ENCODE results near the gene RTN4RL1.

The RTN4RL1 gene

GRCh38 chr17:1908699-1909309, 116.3 kb downstream of the RTN4RL1 start:
- Histone ChIP-seq H3K36me3 (ENCODE audit: control insufficient read depth in 2 of 2, insufficient read depth in 1 of 2, low read length in 2 of 2) (no peaks in the 10 kb centered on the region), H3K27ac (ENCODE audit: extremely low read depth, low read depth, low read length) (no peak overlapping the region), H3K4me3 (ENCODE audit: low read depth, low read length) (no peak overlapping the region), H3K4me1 (ENCODE audit: control insufficient read depth, insufficient read depth, low read length) (peaks cover 16% of the 10 kb centered on the region), H3K9me3 (ENCODE audit: control insufficient read depth, insufficient read depth, low read depth, low read length) (no peaks in the 10 kb centered on the region)
- ChIA-PET CTCF (interaction anchor here (0.6 to 4.6 kb wide), 43 partner anchors 8 to 944 kb away, joined by 3 to 145 read pairs (median 4); partner anchors contain the start of genes DPH1, HIC1, OVCA2 and RTN4RL1), POLR2A (interaction anchor here (0.7 to 1.6 kb wide), 6 partner anchors 11 to 136 kb away, joined by 3 to 19 read pairs (median 4); partner anchors contain the start of genes RPA1, RTN4RL1 and SMYD4)
- no peak for TF ChIP-seq ZNF391 (tag by site-specific recombination; IDR thresholded peaks at IDR 0.05; ENCODE audit: borderline replicate concordance, low read depth)
- no peak for TF ChIP-seq ZNF223 (tag by site-specific recombination; IDR thresholded peaks at IDR 0.05)
- no peak for TF ChIP-seq PATZ1 (tag by site-specific recombination; IDR thresholded peaks at IDR 0.05)
- TF ChIP-seq ZSCAN30 (tag by site-specific recombination; IDR thresholded peaks at IDR 0.05) = peak; percentile 61; the same call in 1 of the 2 replicates
- peak; percentile 59 for TF ChIP-seq CTCF (tag by site-specific recombination; IDR thresholded peaks at IDR 0.05)
- TF ChIP-seq ZBTB17 (tag by site-specific recombination; IDR thresholded peaks at IDR 0.05) = peak; percentile 57
- peak; percentile 77 for TF ChIP-seq ZNF654 (tag by site-specific recombination; IDR thresholded peaks at IDR 0.05; ENCODE audit: low read depth)
- TF ChIP-seq OSR2 (tag by site-specific recombination; IDR thresholded peaks at IDR 0.05) = 0 out of 2 replicates have a peak, but pooled peaks have one; percentile 7
- TF ChIP-seq ZNF202 (tag by site-specific recombination; IDR thresholded peaks at IDR 0.05; ENCODE audit: borderline replicate concordance) = no peak

- no peaks in the 10 kb centered on the region for H3K36me3 ChIP-seq (ENCODE audit: control insufficient read depth in 2 of 2, insufficient read depth in 1 of 2, low read length in 2 of 2)
- H3K27ac ChIP-seq (ENCODE audit: extremely low read depth, low read depth, low read length) = no peak overlapping the region
- no peaks in the 10 kb centered on the region for H3K9me3 ChIP-seq (ENCODE audit: control insufficient read depth, insufficient read depth, low read depth, low read length)
- TF ChIP-seq EGR2 (tag by site-specific recombination; IDR thresholded peaks at IDR 0.05; ENCODE audit: low read depth) = no peak
- no peak for TF ChIP-seq ZNF354C (tag by site-specific recombination; IDR thresholded peaks at IDR 0.05; ENCODE audit: borderline replicate concordance, low read depth)
- no peak for TF ChIP-seq ZBTB21 (tag by site-specific recombination; IDR thresholded peaks at IDR 0.05)
- no peak for TF ChIP-seq ZNF792 (tag by site-specific recombination; IDR thresholded peaks at IDR 0.05)
- TF ChIP-seq PRDM1 (tag by site-specific recombination; IDR thresholded peaks at IDR 0.05) = no peak
- no peak for TF ChIP-seq GLIS1 (tag by site-specific recombination; IDR thresholded peaks at IDR 0.05)
- TF ChIP-seq ZNF571 (tag by site-specific recombination; IDR thresholded peaks at IDR 0.05) = no peak
- no peak for TF ChIP-seq TCF7L2 (IDR thresholded peaks at IDR 0.05; ENCODE audit: borderline replicate concordance, low read depth, low read length)
- no peak for TF ChIP-seq ZBTB48 (tag by site-specific recombination; IDR thresholded peaks at IDR 0.05)
- no peak for TF ChIP-seq ZNF544 (tag by site-specific recombination; IDR thresholded peaks at IDR 0.05)
- TF ChIP-seq ZNF510 (tag by site-specific recombination; IDR thresholded peaks at IDR 0.05; ENCODE audit: insufficient replicate concordance) = no peak
- no peak for TF ChIP-seq ZNF248 (tag by site-specific recombination; IDR thresholded peaks at IDR 0.05)
- TF ChIP-seq SP2 (tag by site-specific recombination; IDR thresholded peaks at IDR 0.05) = no peak
- TF ChIP-seq ZNF610 (tag by site-specific recombination; IDR thresholded peaks at IDR 0.05; ENCODE audit: borderline replicate concordance) = no peak
- no peak for TF ChIP-seq ZNF138 (tag by site-specific recombination; IDR thresholded peaks at IDR 0.05; ENCODE audit: borderline replicate concordance)
- no peak for TF ChIP-seq ZNF433 (tag by site-specific recombination; IDR thresholded peaks at IDR 0.05; ENCODE audit: low read depth)
- no peak for TF ChIP-seq ZNF513 (tag by site-specific recombination; IDR thresholded peaks at IDR 0.05)
- CTCF ChIA-PET = interaction anchor here (0.6 to 4.6 kb wide), 32 partner anchors 11 to 508 kb away, joined by 3 to 145 read pairs (median 4); partner anchors contain the start of genes DPH1, HIC1, OVCA2 and RTN4RL1
- no peak overlapping the region for H3K4me3 ChIP-seq (ENCODE audit: low read depth, low read length)
- POLR2A ChIA-PET = interaction anchor here (0.9 to 1.5 kb wide), 4 partner anchors 78 to 136 kb away, joined by 3 to 19 read pairs (median 4); partner anchors contain the start of genes RPA1, RTN4RL1 and SMYD4
- H3K4me1 ChIP-seq (ENCODE audit: control insufficient read depth, insufficient read depth, low read length) = peaks cover 16% of the 10 kb centered on the region
Measured at GRCh38 chr17:1907909-1908698, 117.0 kb downstream of the RTN4RL1 start.

Data from HEK293 (cell line).